GM18505 (cell line): ENCODE results near the gene IRF2BP1.
A peak's percentile ranks its signal among the peaks of the same experiment; 100 is the strongest.

Experiments
- ATAC-seq: cut with Tn5 transposase; IDR thresholded peaks from one replicate; pipeline ENCODE4 v1.9.1; 2021; ENCODE audit not compliant: unreplicated experiment
- POLR2A ChIP-seq: IDR thresholded peaks from 4 replicates; pipeline ENCODE4 v1.6.1; 2011; ENCODE audit warnings: borderline replicate concordance; ENCODE audit not compliant: insufficient read depth, insufficient read length; ENCODE audit errors: extremely low read depth

Gene IRF2BP1

GRCh38 chr19:45917421-45918091 lies 31.6 kb upstream of the IRF2BP1 start:
- ATAC-seq, result no peak
- no peak for TF ChIP-seq POLR2A

DNA sequence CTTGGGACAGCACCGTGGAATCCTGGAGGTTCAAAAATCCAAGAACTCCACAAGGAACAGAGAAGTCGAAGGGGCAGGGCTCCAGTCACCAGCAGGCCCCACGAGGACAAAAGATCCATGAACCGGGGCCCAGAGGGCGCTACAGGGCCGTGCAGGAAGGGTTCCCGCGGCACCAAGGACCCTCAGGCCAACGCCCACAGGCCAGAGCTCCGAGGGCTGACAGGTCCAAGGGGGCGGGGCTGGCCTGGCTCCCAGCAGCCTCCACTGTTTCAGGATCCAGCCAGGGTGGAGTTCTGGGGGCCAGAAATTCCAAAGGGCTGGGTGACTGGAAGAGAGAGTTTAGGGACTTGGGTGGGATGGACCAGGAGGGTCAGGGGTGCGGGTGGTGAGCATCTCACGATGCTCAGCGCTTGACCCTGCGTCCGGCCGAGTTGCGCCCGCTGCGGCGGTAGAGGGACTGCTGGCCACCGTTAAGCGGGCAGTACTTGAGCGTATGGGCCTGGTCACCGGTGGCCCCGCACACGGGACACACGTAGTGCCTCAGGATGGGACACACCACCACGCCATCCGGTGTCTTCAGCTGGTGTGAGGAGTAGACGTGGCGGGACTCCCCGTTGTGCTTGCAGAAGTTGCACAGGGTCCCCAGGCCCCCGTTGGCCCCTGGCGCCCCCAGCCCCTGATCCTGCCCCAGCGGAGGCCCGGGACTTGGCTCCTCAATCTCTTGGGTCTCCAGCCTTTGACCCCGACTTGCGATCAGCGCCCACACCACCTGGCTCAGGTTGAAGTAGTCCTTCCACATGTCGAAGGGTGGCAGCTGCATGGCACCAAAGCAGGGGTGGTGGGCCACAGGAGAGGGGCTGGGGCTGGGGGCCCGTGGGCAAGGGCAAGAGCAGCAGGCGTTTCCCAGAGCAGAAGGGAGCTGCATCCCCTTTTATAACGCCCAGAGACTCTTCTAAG lies 28.2 kb upstream of the IRF2BP1 start, which contains the start of gene NANOS2:
Gene NANOS2 (minus strand): TSS at position 905 of the 957 bp plus-strand sequence. CDS start 85 bp downstream, at position 820.
- TF ChIP-seq POLR2A, result no peak
- ATAC-seq, result no peak

- no peak for ATAC-seq
- TF ChIP-seq POLR2A, result no peak
Observed at GRCh38 chr19:45911291-45911690, 25.4 kb upstream of the IRF2BP1 start.

- no peak for ATAC-seq
- TF ChIP-seq POLR2A, result no peak
Observed at GRCh38 chr19:45908956-45909355, 23.0 kb upstream of the IRF2BP1 start.

DNA sequence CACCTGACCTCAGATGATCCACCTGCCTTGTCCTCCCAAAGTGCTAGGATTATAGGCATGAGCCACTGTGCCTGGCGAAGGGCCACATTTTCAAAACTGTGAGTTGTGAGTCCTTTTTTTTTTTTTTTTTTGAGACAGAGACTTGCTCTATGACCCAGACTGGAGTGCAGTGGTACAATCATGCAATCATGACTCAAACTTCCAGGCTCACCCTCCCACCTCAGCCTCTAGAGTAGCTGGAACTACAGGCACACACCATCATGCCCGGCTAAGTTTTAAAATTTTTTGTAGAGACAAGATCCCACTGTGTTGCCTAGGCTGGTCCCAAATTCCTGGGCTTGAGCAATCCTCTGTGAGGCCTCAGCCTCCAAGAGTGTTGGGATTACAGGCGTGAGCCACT lies 20.3 kb upstream of the IRF2BP1 start:
- no peak for ATAC-seq
- TF ChIP-seq POLR2A, result no peak

GRCh38 chr19:45905011-45905410 lies 19.1 kb upstream of the IRF2BP1 start:
- no peak for TF ChIP-seq POLR2A
- ATAC-seq, result no peak

- TF ChIP-seq POLR2A, result peak; percentile 89
- ATAC-seq, result peak; percentile 84
Observed at GRCh38 chr19:45902651-45903625, 17.0 kb upstream of the IRF2BP1 start.

GRCh38 chr19:45901912-45902650 lies 16.1 kb upstream of the IRF2BP1 start, which contains the start of gene MYPOP:
Gene MYPOP (minus strand): TSS chr19:45902613. CDS start chr19:45901773, 840 bp downstream.
- ATAC-seq, result no peak
- no peak for TF ChIP-seq POLR2A

DNA sequence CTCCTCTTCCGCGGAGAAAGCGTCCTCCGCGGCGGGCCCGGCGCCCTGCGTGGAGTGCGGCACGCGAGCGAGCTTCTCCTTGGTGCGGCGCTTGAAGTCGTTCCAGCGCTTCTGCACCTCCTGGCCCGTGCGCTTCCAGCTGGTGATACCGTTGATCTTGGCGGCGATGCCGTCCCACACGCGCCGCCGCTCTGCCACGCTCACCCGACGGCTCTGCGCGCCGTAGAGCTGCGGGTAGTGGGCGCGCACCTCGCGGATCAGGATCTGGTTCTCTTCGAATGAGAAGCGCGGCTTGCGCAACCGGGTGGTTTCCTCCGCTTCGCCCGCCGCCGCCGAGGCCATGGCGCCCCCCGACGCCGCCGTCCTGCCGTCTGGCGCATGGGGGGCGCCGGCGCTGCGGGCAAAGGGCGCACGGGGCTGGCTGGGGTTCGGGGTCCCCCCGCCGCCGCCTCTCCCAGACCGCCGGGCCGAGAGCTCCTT lies 15.5 kb upstream of the IRF2BP1 start:
- ATAC-seq, result no peak
- no peak for TF ChIP-seq POLR2A

DNA sequence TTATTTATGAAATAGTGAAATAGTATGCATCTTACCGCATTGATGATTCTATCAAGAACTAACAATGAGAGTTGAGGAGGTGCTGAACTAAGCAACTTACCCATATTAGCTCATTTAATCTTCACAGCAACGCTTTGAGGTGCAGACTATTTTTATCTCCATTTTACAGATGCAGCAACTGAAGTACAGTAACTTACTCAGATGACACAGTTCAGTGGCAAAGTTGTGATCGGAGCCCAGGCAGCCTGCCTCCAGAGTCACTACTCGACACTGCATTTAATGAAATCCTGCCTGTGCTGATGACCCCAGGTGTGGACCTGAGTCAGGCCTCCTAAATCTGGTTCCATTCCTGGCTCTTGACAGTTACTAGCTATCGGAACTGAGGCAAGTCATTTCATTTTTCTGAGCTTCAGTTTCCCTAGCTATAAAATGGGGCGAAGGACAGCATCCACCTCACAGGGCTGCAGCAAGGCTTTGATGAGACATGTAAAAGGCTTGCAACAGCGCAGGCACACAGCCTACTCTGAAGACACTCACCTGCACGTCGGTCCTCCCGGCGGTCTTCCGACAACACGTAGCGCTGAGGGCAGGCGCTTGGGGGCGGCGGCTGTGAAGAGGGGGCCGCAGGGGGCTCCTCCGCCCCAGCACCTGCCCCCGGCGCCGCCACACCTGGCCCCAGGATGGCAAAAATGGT lies 14.9 kb upstream of the IRF2BP1 start:
- no peak for TF ChIP-seq POLR2A
- ATAC-seq, result no peak

DNA sequence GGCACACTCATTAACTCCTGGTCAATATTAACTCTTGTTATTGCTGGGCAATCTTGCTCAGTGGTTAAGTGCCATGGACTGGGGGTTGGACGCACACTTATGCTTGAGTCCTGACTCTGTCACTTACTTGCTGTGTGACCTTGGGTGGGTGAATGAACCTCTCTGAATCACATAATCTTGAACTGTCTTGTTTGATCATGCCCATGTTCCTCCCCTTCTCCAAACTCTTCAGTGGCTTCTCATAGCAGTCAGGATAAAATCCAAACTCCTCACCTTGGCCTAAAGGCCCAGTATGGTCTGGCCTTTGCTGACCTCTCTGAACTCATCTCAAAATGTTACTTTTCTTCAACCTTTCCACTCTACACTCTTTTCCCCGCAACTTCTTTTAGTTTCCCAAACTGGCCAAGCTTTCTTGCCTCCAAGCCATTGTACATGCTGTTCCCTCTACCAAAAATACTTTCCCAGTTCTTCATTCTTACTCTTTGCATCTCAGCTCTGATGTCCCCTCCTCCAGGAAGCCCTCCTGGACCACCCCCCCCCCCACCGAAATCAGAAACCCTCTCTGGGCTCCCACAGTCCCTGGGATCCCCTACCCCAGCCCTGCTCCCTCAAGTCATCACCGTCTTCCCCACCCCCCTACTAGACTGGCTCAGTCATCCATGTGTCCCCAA lies 14.1 kb upstream of the IRF2BP1 start:
- no peak for TF ChIP-seq POLR2A
- no peak for ATAC-seq
